Spleen (tissue), 11 donors: ENCODE data around the gene SUCLG1. TPM values are rescaled to one million over a fixed set of nuclear protein-coding genes. Genes with fewer than 3 reads are reported as not detected.

Source experiments
- DNase-seq: peaks from one replicate; pipeline ENCODE4 v3.0.0-alpha.2; 2020
- H3K27ac ChIP-seq, 8 donors: fragments of 200-600 bp; sonication (generic) in 7 of 8; 1 replicate in 4 of 8; 2 replicates in 4 of 8; pipeline versions ENCODE4 v1.5.0 to v1.8.0; 2016 to 2021; ENCODE audit warnings: inconsistent platforms in 4 of 8, mild to moderate bottlenecking in 4 of 8, moderate library complexity in 1 of 8
- H3K27me3 ChIP-seq, 7 donors: fragments of 200-600 bp; sonication (generic) in 6 of 7; replicated peaks in 1 of 7; 1 replicate in 4 of 7; 2 replicates in 3 of 7; pipeline versions ENCODE4 v1.5.0 to v1.8.0; 2016 to 2021; ENCODE audit warnings: inconsistent platforms in 3 of 7, mild to moderate bottlenecking in 1 of 7
- H3K36me3 ChIP-seq, 6 donors: fragments of 200-600 bp; sonication (generic) in 5 of 6; 1 replicate in 4 of 6; 2 replicates in 2 of 6; pipeline versions ENCODE4 v1.5.0 to v1.8.0; 2016 to 2021; ENCODE audit warnings: inconsistent platforms in 2 of 6
- H3K4me1 ChIP-seq, 6 donors: fragments of 200-600 bp; sonication (generic) in 5 of 6; 1 replicate in 3 of 6; 2 replicates in 3 of 6; pipeline versions ENCODE4 v1.5.0 to v1.8.0; 2016 to 2021; ENCODE audit warnings: inconsistent platforms in 3 of 6
- H3K4me3 ChIP-seq, 8 donors: fragments of 200-600 bp; sonication (generic) in 7 of 8; 1 replicate in 4 of 8; 2 replicates in 4 of 8; pipeline versions ENCODE4 v1.5.0 to v1.8.0; 2016 to 2021; ENCODE audit warnings: inconsistent platforms in 4 of 8, mild to moderate bottlenecking in 4 of 8, moderate library complexity in 2 of 8
- H3K9me3 ChIP-seq, 8 donors: fragments of 200-600 bp; sonication (generic) in 7 of 8; 1 replicate in 4 of 8; 2 replicates in 4 of 8; pipeline versions ENCODE4 v1.5.0 to v1.8.0; 2016 to 2021; ENCODE audit warnings: inconsistent platforms in 4 of 8
- POLR2A ChIP-seq, 3 donors: fragments of 450-650 bp; IDR thresholded peaks; one replicate each; pipeline ENCODE4 v1.5.1; 2017; ENCODE audit warnings: antibody characterized with exemption in 3 of 3, mild to moderate bottlenecking in 1 of 3
- POLR2AphosphoS5 ChIP-seq, 3 donors: sonication (generic); formaldehyde crosslinking; IDR thresholded peaks; one replicate each; pipeline ENCODE4 v1.5.1; 2017; ENCODE audit warnings: antibody characterized with exemption in 3 of 3
- WGBS, 5 donors: extraction: QIAGEN DNeasy Blood & Tissue Kit in 3 of 5; methylation state at CpG; one replicate each; pipeline versions ENCODE4 v1.1.5 to v1.1.7; 2013 to 2018; 5-methylcytosine and 5-hydroxymethylcytosine counted together
- intact Hi-C: fragments of 100-400 bp; cut with DNase I; formaldehyde crosslinking; loops from one replicate; pipeline ENCODE4 v1.15.0; 2023; ENCODE audit warnings: low total_unique reads
- polyA plus RNA-seq, 3 donors: library from polyadenylated mRNA; stranded (reverse); fragments of 200-250 nt; gene quantifications; one replicate each; pipeline ENCODE4 v1.2.1, GENCODE V29; 2013
- total RNA-seq, 7 donors: library from RNA; depleted of rRNA in 3 of 7; stranded (reverse); fragments of >200 nt in 3 of 7; fragmentation: NEBNext Ultra II Directional in 4 of 7; extraction: Animal tissue kit (Norgen Biotek cat#: 25700) in 4 of 7; gene quantifications; one replicate each; pipeline versions ENCODE4 v1.1.0 to v1.2.1, GENCODE V29; 2016 to 2021
- TF ChIP-seq, protein P1 (sequence below), 11 experiments: fragments of 200-600 bp in 7 of 11; fragments of 450-650 bp in 4 of 11; sonication (generic) in 4 of 11; IDR thresholded peaks in 8 of 11; conservative IDR thresholded peaks in 3 of 11; 1 replicate in 7 of 11; 2 replicates in 4 of 11; pipeline versions ENCODE4 v1.4.0 to v1.8.0; 2016 to 2021; ENCODE audit warnings: antibody characterized with exemption in 11 of 11, inconsistent platforms in 4 of 11, mild to moderate bottlenecking in 1 of 11
- donor health status: healthy with polysubstance abuse.
- donor health status: DM: no; HTN: no; CAD: no; lungs with moderate emphysema.
- donor health status: DM: no; HTN: no; CAD: no.
- donor health status: Bipolar disorder and iron deficiency.
- donor health status: healthy.
- donor health status: DM: no; HTN: no; CAD: no.
- donor health status: DM: yes; HTN: yes; CAD: no.

SUCLG1 gene
- total and polyA plus RNA-seq, 10 donors: 39.2 to 58.3 (median 44.7) TPM

- Histone ChIP-seq H3K27ac (no peak overlapping the region), H3K9me3 (no peaks in the 10 kb centered on the region), H3K27me3 (no peaks in the 10 kb centered on the region), H3K36me3 (peaks cover 0 to 61% (median 14%) of the 10 kb centered on the region in 6 donors), H3K4me1 (peaks cover 0 to 51% (median 19%) of the 10 kb centered on the region in 6 donors), H3K4me3 (no peak overlapping the region)
- TF ChIP-seq POLR2AphosphoS5 (IDR thresholded peaks at IDR 0.05) (no peak), POLR2A (IDR thresholded peaks at IDR 0.05) (no peak)
- TF ChIP-seq, protein P1, sequence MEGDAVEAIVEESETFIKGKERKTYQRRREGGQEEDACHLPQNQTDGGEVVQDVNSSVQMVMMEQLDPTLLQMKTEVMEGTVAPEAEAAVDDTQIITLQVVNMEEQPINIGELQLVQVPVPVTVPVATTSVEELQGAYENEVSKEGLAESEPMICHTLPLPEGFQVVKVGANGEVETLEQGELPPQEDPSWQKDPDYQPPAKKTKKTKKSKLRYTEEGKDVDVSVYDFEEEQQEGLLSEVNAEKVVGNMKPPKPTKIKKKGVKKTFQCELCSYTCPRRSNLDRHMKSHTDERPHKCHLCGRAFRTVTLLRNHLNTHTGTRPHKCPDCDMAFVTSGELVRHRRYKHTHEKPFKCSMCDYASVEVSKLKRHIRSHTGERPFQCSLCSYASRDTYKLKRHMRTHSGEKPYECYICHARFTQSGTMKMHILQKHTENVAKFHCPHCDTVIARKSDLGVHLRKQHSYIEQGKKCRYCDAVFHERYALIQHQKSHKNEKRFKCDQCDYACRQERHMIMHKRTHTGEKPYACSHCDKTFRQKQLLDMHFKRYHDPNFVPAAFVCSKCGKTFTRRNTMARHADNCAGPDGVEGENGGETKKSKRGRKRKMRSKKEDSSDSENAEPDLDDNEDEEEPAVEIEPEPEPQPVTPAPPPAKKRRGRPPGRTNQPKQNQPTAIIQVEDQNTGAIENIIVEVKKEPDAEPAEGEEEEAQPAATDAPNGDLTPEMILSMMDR (IDR thresholded peaks at IDR 0.05 in 8 of 11, conservative IDR thresholded peaks at IDR 0.05 in 3 of 11): no peak
- intact Hi-C loops: no loop called here
- 89 to 96% (median 95%) methylated on average over 3 of the region's 3 CpGs for WGBS, 5 donors
- DNase-seq: no peak
Measured at GRCh38 chr2:84449055-84449454, 10.0 kb downstream of the SUCLG1 start.

DNA sequence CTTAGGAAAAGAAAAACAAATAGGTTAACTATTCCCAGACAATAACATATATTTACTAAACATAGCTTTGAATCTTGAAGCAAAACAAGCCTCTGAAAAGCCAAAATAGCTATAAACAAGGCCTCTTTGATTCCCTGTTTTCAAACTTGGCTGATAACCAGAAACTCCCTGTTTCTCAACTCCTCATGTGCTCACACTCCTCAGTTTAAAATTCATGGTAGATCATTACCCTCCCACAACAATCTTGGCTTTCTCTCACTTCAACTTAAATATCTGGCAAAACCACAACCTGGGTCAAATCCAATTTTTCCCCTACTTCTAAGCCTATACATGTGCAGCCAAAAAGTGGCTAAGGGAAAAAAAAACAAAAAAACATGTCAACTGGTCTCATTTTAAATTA, 15.6 kb downstream of the SUCLG1 start:
- H3K4me1 ChIP-seq: peaks cover 0 to 5% (median 0%) of the 10 kb centered on the region in 6 donors
- DNase-seq: no peak
- TF ChIP-seq POLR2AphosphoS5 (IDR thresholded peaks at IDR 0.05): no peak
- TF ChIP-seq, protein P1 (IDR thresholded peaks at IDR 0.05 in 8 of 11, conservative IDR thresholded peaks at IDR 0.05 in 3 of 11): no peak
- TF ChIP-seq POLR2A (IDR thresholded peaks at IDR 0.05): no peak

GRCh38 chr2:84442888-84443287, 16.2 kb downstream of the SUCLG1 start:
- H3K36me3 ChIP-seq: peaks cover 0 to 99% (median 58%) of the 10 kb centered on the region in 6 donors
- 52 to 76% (median 64%) methylated on average over 3 of the region's 3 CpGs for WGBS, 5 donors

More for the DNA sequence above, 15.6 kb downstream of the SUCLG1 start:
- H3K27me3 ChIP-seq: no peaks in the 10 kb centered on the region
- no peak overlapping the region for H3K27ac ChIP-seq
- intact Hi-C loops: no loop called here
- peaks cover 0 to 99% (median 57%) of the 10 kb centered on the region in 6 donors for H3K36me3 ChIP-seq
- H3K4me3 ChIP-seq: no peak overlapping the region
- H3K9me3 ChIP-seq: no peaks in the 10 kb centered on the region

DNA sequence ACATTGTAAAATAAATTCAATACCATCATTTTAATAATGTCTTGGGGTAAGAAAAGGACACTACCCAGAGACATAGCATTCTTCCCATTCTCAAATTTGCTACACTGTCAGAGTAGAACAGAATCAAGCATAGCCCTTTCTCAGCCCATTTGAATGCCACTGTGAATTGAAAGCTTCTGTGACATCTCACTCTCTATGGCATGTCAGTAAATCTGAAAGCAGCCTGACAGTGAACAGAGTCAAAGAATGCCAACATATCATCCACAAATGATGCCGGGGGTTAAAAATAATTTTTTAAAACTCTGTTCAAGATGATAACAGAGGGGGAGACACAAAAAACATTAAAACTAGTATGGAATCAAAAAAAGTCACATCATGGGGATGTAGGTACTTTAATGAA, 17.6 kb downstream of the SUCLG1 start:
- 90 to 96% (median 92%) methylated on average over 1 of the region's 1 CpG for WGBS, 5 donors
- peaks cover 0 to 100% (median 65%) of the 10 kb centered on the region in 6 donors for H3K36me3 ChIP-seq
- no peaks in the 10 kb centered on the region for H3K27me3 ChIP-seq
- TF ChIP-seq POLR2AphosphoS5 (IDR thresholded peaks at IDR 0.05) (no peak), POLR2A (IDR thresholded peaks at IDR 0.05) (no peak)
- TF ChIP-seq, protein P1 (IDR thresholded peaks at IDR 0.05 in 8 of 11, conservative IDR thresholded peaks at IDR 0.05 in 3 of 11): no peak
- intact Hi-C loops: no loop called here
- peaks cover 0 to 5% (median 0%) of the 10 kb centered on the region in 6 donors for H3K4me1 ChIP-seq
- no peak for DNase-seq
- no peaks in the 10 kb centered on the region for H3K9me3 ChIP-seq
- no peak overlapping the region for H3K4me3 ChIP-seq
- no peak overlapping the region for H3K27ac ChIP-seq

More at GRCh38 chr2:84442888-84443287, 16.2 kb downstream of the SUCLG1 start:
- DNase-seq: no peak
- no peaks in the 10 kb centered on the region for H3K9me3 ChIP-seq
- H3K4me1 ChIP-seq: peaks cover 0 to 5% (median 0%) of the 10 kb centered on the region in 6 donors
- H3K27ac ChIP-seq: no peak overlapping the region
- intact Hi-C loops: no loop called here
- H3K27me3 ChIP-seq: no peaks in the 10 kb centered on the region
- TF ChIP-seq, protein P1 (IDR thresholded peaks at IDR 0.05 in 8 of 11, conservative IDR thresholded peaks at IDR 0.05 in 3 of 11): no peak
- TF ChIP-seq POLR2AphosphoS5 (IDR thresholded peaks at IDR 0.05) (no peak), POLR2A (IDR thresholded peaks at IDR 0.05) (no peak)
- H3K4me3 ChIP-seq: no peak overlapping the region
